Ovary (tissue), 3 donors: Measurements from ENCODE around the gene NRIP1.

Experiments used
- CTCF ChIP-seq, 3 donors: fragments of 450-650 bp in 2 of 3; fragments of 200-600 bp in 1 of 3; IDR thresholded peaks; one replicate each; pipeline versions ENCODE4 v1.5.1 to v1.8.0; 2016 to 2022; ENCODE audit warnings: antibody characterized with exemption in 3 of 3, mild to moderate bottlenecking in 1 of 3
- POLR2A ChIP-seq: fragments of 450-650 bp; IDR thresholded peaks from one replicate; pipeline ENCODE4 v1.6.1; 2017; ENCODE audit warnings: antibody characterized with exemption, mild to moderate bottlenecking, moderate library complexity
- donor health status: DM: no; HTN: no; CAD: no.

DNA sequence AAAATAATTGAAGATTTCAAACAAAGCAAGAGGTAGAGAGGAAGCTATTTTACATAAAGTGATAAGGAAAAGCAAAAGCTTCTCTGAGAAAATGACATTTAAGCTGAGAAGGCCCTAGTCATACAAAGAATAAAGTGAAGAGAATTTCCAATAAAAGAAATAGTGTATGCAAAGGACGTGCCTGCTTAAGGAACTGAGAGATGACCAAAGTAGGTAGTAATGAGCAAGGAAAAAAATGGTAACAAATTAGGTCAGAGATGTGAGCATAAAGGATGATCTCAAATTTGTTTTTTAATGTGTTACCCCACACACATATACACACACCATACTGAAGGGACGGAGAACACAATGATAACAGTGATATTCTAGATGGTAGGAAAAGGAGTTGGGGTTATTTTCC is 46.4 kb downstream of the NRIP1 start:
- TF ChIP-seq POLR2A, result no peak
- no peak for TF ChIP-seq CTCF (IDR thresholded peaks at IDR 0.05)
